ENCODE measurements around the gene POU6F1. TPM values are rescaled to one million over a fixed set of nuclear protein-coding genes. Genes with fewer than 3 reads are reported as not detected.

Gene POU6F1
- total and polyA plus RNA-seq, 2 experiments from 2014 or later, result 3.4 to 3.8 TPM

GRCh38 chr12:51152953-51153352 is 64.9 kb downstream of the POU6F1 start:
- no peaks in the 10 kb centered on the region for H3K36me3 ChIP-seq
- no peak for TF ChIP-seq CTCF (IDR thresholded peaks at IDR 0.05; ENCODE audit: low read depth, low read length)
- no peaks in the 10 kb centered on the region for H3K9me3 ChIP-seq (ENCODE audit: low read depth)

GRCh38 chr12:51150777-51151176 is 67.1 kb downstream of the POU6F1 start:
- Histone ChIP-seq H3K4me1 (ENCODE audit: low read depth) (no peaks in the 10 kb centered on the region), H3K27ac (no peak overlapping the region), H3K27me3 (no peaks in the 10 kb centered on the region), H3K9me3 (ENCODE audit: low read depth) (no peaks in the 10 kb centered on the region), H3K4me3 (no peak overlapping the region), H3K36me3 (no peaks in the 10 kb centered on the region)
- no peak for TF ChIP-seq CTCF (IDR thresholded peaks at IDR 0.05; ENCODE audit: low read depth, low read length)
- DNase-seq (ENCODE audit: low read depth in 1 of 2, low spot score in 1 of 2), result no peak

More at GRCh38 chr12:51152953-51153352, 64.9 kb downstream of the POU6F1 start:
- no peak for DNase-seq (ENCODE audit: low read depth in 1 of 2, low spot score in 1 of 2)
- no peak overlapping the region for H3K4me3 ChIP-seq
- no peak overlapping the region for H3K27ac ChIP-seq
- H3K4me1 ChIP-seq (ENCODE audit: low read depth), result no peaks in the 10 kb centered on the region
- H3K27me3 ChIP-seq, result no peaks in the 10 kb centered on the region

GRCh38 chr12:51147309-51147708 is 70.6 kb downstream of the POU6F1 start:
- no peak for DNase-seq (ENCODE audit: low read depth in 1 of 2, low spot score in 1 of 2)
- Histone ChIP-seq H3K4me1 (ENCODE audit: low read depth) (no peaks in the 10 kb centered on the region), H3K27me3 (no peaks in the 10 kb centered on the region), H3K27ac (no peak overlapping the region), H3K36me3 (no peaks in the 10 kb centered on the region), H3K4me3 (no peak overlapping the region), H3K9me3 (ENCODE audit: low read depth) (no peaks in the 10 kb centered on the region)
- TF ChIP-seq CTCF (IDR thresholded peaks at IDR 0.05; ENCODE audit: low read depth, low read length), result no peak

GRCh38 chr12:51139292-51139844 is 78.5 kb downstream of the POU6F1 start:
- Histone ChIP-seq H3K9me3 (ENCODE audit: low read depth) (no peaks in the 10 kb centered on the region), H3K4me3 (no peak overlapping the region), H3K36me3 (no peaks in the 10 kb centered on the region), H3K27me3 (no peaks in the 10 kb centered on the region), H3K4me1 (ENCODE audit: low read depth) (no peaks in the 10 kb centered on the region), H3K27ac (no peak overlapping the region)
- TF ChIP-seq CTCF (IDR thresholded peaks at IDR 0.05; ENCODE audit: low read depth, low read length), result no peak
- no peak for DNase-seq (ENCODE audit: low read depth in 1 of 2, low spot score in 1 of 2)

Other genes starting within 250 kb of the POU6F1 start
- 26.9 and 30.5 TPM in 2 replicates for gene SLC11A2, start 191.7 kb downstream of the POU6F1 start, total RNA-seq
- gene SLC11A2, start 191.7 kb downstream of the POU6F1 start, polyA plus RNA-seq, result 33.3 and 41.3 TPM in 2 replicates
- gene LETMD1, start 169.7 kb downstream of the POU6F1 start, total RNA-seq, result 30.3 and 47.3 TPM in 2 replicates
- gene LETMD1, start 169.7 kb downstream of the POU6F1 start, polyA plus RNA-seq, result 23.5 and 33.5 TPM in 2 replicates
- gene CSRNP2, start 134.5 kb downstream of the POU6F1 start, total RNA-seq, result 19.0 and 21.1 TPM in 2 replicates
- gene CSRNP2, start 134.5 kb downstream of the POU6F1 start, polyA plus RNA-seq, result 16.9 and 22.5 TPM in 2 replicates
- 8.2 and 12.2 TPM in 2 replicates for gene TFCP2, start 44.9 kb downstream of the POU6F1 start, total RNA-seq
- 17.0 and 26.6 TPM in 2 replicates for gene TFCP2, start 44.9 kb downstream of the POU6F1 start, polyA plus RNA-seq
- gene DAZAP2, start 20.8 kb upstream of the POU6F1 start, total RNA-seq, result 105 and 131 TPM in 2 replicates
- 147 and 191 TPM in 2 replicates for gene DAZAP2, start 20.8 kb upstream of the POU6F1 start, polyA plus RNA-seq
- gene SMAGP, start 52.4 kb upstream of the POU6F1 start, total RNA-seq, result 3.0 and 5.5 TPM in 2 replicates
- gene SMAGP, start 52.4 kb upstream of the POU6F1 start, polyA plus RNA-seq, result 4.7 and 6.7 TPM in 2 replicates
- gene BIN2, start 106.1 kb upstream of the POU6F1 start, total RNA-seq, result not detected in 2 replicates
- gene BIN2, start 106.1 kb upstream of the POU6F1 start, polyA plus RNA-seq, result 0.25 TPM in 1 of 2 replicates, not detected in the other
- not detected in 2 replicates for gene CELA1, start 128.6 kb upstream of the POU6F1 start, total RNA-seq
- not detected in 2 replicates for gene CELA1, start 128.6 kb upstream of the POU6F1 start, polyA plus RNA-seq
- 5.4 and 8.0 TPM in 2 replicates for gene GALNT6, start 173.3 kb upstream of the POU6F1 start, total RNA-seq
- gene GALNT6, start 173.3 kb upstream of the POU6F1 start, polyA plus RNA-seq, result 4.3 and 5.2 TPM in 2 replicates
- 3.5 and 4.9 TPM in 2 replicates for gene SLC4A8, start 206.8 kb upstream of the POU6F1 start, total RNA-seq
- gene SLC4A8, start 206.8 kb upstream of the POU6F1 start, polyA plus RNA-seq, result 1.9 and 9.8 TPM in 2 replicates

All from cardiac muscle cell (in vitro differentiated cells and primary cell).